Esophagus squamous epithelium (tissue), 4 donors: ENCODE data around the gene RELL1.

Experiments
- CTCF ChIP-seq, 6 experiments: fragments of 450-650 bp in 4 of 6; fragments of 200-600 bp in 2 of 6; sonication (generic) in 2 of 6; IDR thresholded peaks; one replicate each; pipeline ENCODE4 v1.5.1; 2016 to 2019; ENCODE audit warnings: antibody characterized with exemption in 6 of 6, mild to moderate bottlenecking in 4 of 6, moderate library complexity in 4 of 6
- POLR2A ChIP-seq, 4 donors: fragments of 450-650 bp; IDR thresholded peaks; one replicate each; pipeline ENCODE4 v1.6.1; 2017; ENCODE audit warnings: antibody characterized with exemption in 4 of 4, mild to moderate bottlenecking in 4 of 4, moderate library complexity in 3 of 4

DNA sequence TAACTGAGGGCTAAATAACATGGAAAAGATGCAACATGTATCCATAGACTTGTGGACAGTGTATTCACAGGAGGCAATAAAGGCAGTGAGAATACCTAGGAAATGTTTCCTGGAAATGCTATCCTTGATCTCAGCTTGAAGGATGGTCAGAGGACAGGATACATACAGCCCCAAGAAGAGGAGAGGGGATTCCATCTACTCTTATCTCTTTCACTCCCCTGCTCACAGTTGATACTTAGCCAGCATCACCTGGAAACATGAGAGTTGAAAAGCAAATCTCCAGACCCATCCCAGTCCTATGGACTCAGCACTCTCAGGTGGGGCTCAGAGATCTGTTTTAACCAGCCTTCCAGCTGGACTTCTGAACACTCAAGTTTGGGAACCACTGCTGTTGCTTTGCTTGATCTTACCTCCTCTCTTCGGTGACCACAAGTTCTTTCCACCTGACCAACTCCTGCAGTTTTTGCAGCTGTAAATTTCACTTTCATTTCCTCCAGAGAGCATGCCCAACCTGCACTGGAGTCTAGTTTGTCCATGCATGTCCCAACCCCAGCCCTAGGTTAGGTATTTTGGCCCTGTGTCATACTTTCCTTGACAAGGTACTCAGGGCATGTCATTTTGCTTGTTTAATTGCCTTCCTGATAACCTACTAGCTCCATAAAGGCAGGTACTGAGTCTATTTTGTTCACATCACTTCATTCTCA is 10.4 kb downstream of the RELL1 start:
- no peak for TF ChIP-seq CTCF (IDR thresholded peaks at IDR 0.05)
- no peak for TF ChIP-seq POLR2A (IDR thresholded peaks at IDR 0.05)
